Stimulated activated CD8-positive, alpha-beta memory T cell treated with anti-CD3 and anti-CD28 coated beads, Interleukin-7, amount 100 ng/mL, for 24 hours (primary cell): Measurements from ENCODE around the gene DTNB.

ENCODE experiments used
- DNase-seq: peaks from one replicate; pipeline ENCODE4 v3.0.0-alpha.2; 2020; ENCODE audit warnings: low read depth

DTNB gene

GRCh38 chr2:25341011-25341727 lies 332.2 kb downstream of the DTNB start:
- no peak for DNase-seq

- no peak for DNase-seq
Measured at GRCh38 chr2:25340181-25340921, 333.0 kb downstream of the DTNB start.

- DNase-seq = no peak
Measured at GRCh38 chr2:25339791-25340180, 333.6 kb downstream of the DTNB start.

DNA sequence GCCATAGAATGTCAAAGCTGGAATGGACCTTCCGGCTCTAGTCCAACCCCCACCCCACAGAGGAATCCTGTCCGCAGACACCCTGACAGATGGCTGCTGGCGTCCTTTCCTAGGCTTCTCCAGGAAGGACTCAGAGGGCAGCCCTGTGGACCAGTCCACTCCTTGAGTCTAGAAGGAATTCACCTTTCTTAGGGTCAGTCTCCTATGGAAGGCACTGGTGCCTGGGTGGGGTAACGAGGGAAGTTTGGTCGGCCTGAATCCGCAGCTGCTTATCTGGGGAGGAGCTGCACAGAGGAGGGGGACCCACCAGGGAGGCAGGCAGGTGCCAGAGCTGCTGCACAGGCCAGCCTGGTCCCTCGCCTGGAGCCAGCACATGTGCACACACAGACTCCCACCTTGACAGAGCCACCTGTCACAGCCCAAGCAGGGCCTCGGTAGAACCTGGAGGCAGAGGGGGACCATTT lies 334.1 kb downstream of the DTNB start:
- no peak for DNase-seq

DNA sequence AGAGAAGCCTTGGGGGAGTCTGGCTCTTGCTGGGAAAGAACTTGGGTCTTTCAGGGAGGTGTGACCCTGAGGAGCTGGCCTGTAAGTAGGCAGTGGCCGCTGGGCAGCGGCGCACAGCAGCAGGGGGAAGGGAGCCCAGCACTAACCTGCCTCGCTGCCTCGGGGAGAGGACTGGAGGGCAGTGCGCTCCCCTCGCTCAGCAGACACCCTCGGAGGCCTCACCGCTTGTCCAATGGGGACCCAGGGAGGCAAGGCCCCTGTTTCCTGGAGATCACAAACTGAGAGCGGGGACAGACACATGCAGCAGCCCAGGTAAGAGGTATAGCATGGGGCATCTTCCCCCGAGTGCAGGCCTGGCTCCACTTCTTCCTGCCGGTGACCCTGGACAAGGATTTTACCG lies 335.0 kb downstream of the DTNB start:
- no peak for DNase-seq

DNA sequence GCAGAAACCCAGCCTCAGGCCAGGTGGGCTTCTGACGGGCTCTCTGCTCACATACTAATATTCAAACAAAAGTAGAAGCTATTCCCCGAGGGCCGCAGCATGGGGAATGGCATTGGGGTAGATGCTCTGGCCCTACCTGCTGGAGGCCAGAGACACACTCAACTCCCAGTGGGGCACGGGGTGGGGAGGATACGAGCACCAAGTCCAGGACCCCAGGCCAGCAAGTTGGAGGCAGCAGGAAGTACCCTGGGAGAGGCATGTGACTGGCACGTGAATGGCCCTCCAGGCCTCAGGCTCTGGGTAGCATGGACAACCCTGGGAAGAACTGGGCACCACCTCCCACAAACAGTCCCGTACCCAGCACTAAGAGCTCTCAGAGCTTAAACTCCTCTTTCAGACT lies 335.5 kb downstream of the DTNB start:
- DNase-seq = no peak

- no peak for DNase-seq
Measured at GRCh38 chr2:25337276-25337675, 336.1 kb downstream of the DTNB start.

GRCh38 chr2:25336383-25336841 lies 337.0 kb downstream of the DTNB start:
- DNase-seq = no peak

- no peak for DNase-seq
Measured at GRCh38 chr2:25335971-25336370, 337.4 kb downstream of the DTNB start.

GRCh38 chr2:25335204-25335603 lies 338.2 kb downstream of the DTNB start:
- DNase-seq = no peak

GRCh38 chr2:25334482-25334881 lies 338.9 kb downstream of the DTNB start:
- no peak for DNase-seq

DNA sequence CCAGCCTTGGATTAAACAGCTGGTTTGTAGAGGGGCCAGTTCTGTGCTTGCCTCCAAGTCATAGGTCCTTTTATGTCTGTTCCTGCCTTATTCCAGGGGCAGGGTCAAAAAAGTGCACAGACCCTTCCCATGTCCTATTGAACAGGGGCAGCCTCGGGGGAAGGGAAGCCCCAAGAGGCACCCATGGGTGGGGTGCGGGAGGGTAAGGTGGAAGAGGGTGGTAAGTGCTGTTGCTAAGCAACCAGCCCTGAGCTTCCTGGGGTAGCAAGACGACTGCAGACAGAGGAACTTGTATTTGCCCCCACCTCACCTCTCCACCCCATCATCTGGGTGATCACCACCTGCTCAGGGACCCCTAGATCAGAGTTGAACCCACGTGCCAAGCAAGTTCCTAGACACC lies 339.4 kb downstream of the DTNB start:
- no peak for DNase-seq

GRCh38 chr2:25332571-25332970 lies 340.8 kb downstream of the DTNB start:
- DNase-seq = no peak

GRCh38 chr2:25331686-25332365 lies 341.6 kb downstream of the DTNB start:
- no peak for DNase-seq

GRCh38 chr2:25330937-25331336 lies 342.4 kb downstream of the DTNB start:
- no peak for DNase-seq

DNA sequence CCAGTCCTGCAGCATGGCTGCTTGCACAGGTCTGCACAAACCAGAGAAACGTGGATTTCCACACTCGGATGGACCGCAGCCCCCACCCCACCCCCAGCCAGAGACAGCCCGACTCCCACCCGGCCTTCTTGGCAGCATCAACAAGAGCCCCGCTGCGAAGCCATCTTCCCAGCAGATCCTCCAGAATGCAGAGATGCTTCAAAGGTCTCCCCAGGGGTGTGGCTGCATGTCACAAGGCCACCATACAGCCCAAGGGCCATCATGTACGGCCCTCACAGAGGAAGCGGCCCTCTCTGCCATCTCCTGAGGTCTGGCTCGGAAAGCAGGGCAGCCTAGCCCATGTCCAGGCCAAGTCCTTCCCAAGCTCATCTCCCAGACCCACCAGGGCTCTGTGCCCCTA lies 343.1 kb downstream of the DTNB start:
- no peak for DNase-seq

DNA sequence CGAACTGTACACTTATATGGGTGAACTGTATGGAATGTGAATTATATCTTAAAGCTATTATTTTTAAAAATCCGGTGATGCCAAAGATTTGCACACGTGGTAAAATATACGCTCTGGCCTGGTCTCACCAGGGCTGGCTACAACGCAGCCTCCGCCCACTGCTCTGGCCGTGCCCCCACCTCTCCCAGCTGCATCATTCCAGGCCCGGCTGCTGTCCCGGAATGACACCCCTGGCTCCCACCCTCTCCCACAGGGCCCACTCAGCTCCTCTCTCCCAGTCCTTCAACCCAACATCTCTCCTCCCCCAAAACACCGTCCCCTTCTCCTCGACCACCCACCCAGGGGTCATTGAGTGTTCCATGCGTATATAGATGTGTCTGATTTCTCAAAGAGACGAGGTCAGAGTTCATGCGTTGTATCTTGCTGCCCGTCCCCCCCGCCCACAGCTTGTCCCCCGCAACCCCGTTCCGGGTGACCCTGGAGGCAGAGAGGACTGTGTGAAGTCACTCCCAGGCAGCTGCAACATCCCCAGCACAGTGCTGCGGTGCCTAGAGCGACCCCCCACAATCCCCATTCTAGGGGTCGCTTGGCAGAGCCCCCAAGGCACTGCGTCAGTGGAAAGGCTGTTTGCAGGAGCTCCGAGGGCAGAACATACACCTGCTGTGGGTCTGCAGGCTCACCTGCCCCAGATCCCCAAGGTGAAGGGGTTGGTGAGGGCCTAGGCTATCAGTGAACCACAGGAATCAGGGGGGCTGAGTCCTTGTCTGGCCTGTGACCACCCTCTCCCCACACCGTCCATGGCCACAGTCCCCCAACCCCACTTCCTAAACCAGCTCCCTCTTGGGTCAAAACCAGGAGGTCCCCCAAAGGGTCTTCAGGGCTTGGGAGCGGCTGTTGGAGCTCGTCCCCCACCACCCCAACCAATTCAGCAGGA lies 345.0 kb downstream of the DTNB start:
- DNase-seq = no peak
